Measurements from ENCODE around the gene RALGPS1.
"Not testable (repeated sequence)": the region's sequence is repeated elsewhere in the genome, so short reads cannot be mapped to it uniquely, and the experiment has no call there.

Gene RALGPS1

GRCh38 chr9:127166651-127167524 is 252.3 kb downstream of the RALGPS1 start:
- no peak for TF ChIP-seq CTBP1 (IDR thresholded peaks at IDR 0.05; ENCODE audit: borderline replicate concordance)
- no peak for TF ChIP-seq FOXM1 (IDR thresholded peaks at IDR 0.05; ENCODE audit: borderline replicate concordance)
- TF ChIP-seq ZNF384 (IDR thresholded peaks at IDR 0.05): no peak
- TF ChIP-seq BHLHE40 (IDR thresholded peaks at IDR 0.05; ENCODE audit: borderline replicate concordance): no peak
- no peak for TF ChIP-seq L3MBTL2 (conservative IDR thresholded peaks at IDR 0.05)
- no peak for TF ChIP-seq SP1 (IDR thresholded peaks at IDR 0.05)
- no peak for TF ChIP-seq FOXK2 (IDR thresholded peaks at IDR 0.05)
- TF ChIP-seq NFRKB (IDR thresholded peaks at IDR 0.05): no peak
- TF ChIP-seq TARDBP (IDR thresholded peaks at IDR 0.05): no peak
- TF ChIP-seq ELF4 (IDR thresholded peaks at IDR 0.05): no peak
- POLR2A ChIA-PET: no interaction called here
- no peak for DNase-seq (ENCODE audit: extremely low spot score)
- CTCF ChIA-PET: no interaction called here

DNA sequence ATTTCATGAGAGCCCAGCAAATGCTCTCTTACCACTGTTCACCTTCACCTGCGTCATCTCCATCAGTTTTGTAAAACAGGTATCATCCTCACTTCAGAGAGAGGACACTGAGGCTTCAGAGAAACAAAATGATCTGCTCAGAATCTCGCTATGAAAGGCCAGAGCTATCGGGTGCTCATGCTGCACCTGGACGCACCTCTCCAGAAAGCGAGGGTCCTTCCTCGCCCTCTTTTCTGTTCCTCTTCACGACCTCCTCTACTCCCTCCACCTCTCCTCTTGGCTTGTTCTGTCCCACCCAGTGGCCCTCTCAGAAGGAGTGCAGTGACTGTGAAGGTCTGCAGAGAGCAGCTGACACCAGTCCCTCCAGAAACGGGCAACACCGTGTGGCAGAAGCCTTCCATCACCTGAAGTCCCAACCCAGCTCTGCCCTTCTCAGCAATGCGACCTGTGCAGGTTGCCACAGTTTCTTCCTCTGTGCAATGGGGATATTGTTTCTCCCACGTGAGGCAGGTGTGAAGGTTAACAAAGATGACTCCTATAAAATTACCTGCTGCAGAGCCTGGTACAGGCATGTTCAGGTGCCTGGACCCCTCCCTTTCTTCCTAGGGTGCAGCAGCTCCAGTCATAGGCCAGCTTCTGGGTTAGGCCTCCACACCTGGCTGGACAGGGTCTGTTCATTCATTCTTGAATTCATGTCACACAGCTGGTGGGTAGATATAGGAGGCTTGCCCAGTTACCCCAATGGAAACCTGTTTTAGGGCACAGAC is 253.2 kb downstream of the RALGPS1 start:
- ChIA-PET CTCF (no interaction called here), POLR2A (no interaction called here)
- TF ChIP-seq BHLHE40 (IDR thresholded peaks at IDR 0.05; ENCODE audit: borderline replicate concordance) (no peak), FOXA1 (IDR thresholded peaks at IDR 0.05) (no peak), ZNF384 (IDR thresholded peaks at IDR 0.05) (no peak), FOXM1 (IDR thresholded peaks at IDR 0.05; ENCODE audit: borderline replicate concordance) (no peak), SP1 (IDR thresholded peaks at IDR 0.05) (no peak), HDGF (IDR thresholded peaks at IDR 0.05; ENCODE audit: borderline replicate concordance) (no peak), ELF4 (IDR thresholded peaks at IDR 0.05) (no peak), TARDBP (IDR thresholded peaks at IDR 0.05) (no peak), L3MBTL2 (conservative IDR thresholded peaks at IDR 0.05) (no peak), SUZ12 (IDR thresholded peaks at IDR 0.05) (no peak), FOXK2 (IDR thresholded peaks at IDR 0.05) (no peak), NFRKB (IDR thresholded peaks at IDR 0.05) (no peak), CTBP1 (IDR thresholded peaks at IDR 0.05; ENCODE audit: borderline replicate concordance) (no peak), ARNT (IDR thresholded peaks at IDR 0.05) (no peak), LEF1 (IDR thresholded peaks at IDR 0.05; ENCODE audit: borderline replicate concordance) (no peak)
- TF ChIP-seq, protein P1, sequence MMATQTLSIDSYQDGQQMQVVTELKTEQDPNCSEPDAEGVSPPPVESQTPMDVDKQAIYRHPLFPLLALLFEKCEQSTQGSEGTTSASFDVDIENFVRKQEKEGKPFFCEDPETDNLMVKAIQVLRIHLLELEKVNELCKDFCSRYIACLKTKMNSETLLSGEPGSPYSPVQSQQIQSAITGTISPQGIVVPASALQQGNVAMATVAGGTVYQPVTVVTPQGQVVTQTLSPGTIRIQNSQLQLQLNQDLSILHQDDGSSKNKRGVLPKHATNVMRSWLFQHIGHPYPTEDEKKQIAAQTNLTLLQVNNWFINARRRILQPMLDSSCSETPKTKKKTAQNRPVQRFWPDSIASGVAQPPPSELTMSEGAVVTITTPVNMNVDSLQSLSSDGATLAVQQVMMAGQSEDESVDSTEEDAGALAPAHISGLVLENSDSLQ (IDR thresholded peaks at IDR 0.05): no peak
- DNase-seq (ENCODE audit: extremely low spot score): no peak

DNA sequence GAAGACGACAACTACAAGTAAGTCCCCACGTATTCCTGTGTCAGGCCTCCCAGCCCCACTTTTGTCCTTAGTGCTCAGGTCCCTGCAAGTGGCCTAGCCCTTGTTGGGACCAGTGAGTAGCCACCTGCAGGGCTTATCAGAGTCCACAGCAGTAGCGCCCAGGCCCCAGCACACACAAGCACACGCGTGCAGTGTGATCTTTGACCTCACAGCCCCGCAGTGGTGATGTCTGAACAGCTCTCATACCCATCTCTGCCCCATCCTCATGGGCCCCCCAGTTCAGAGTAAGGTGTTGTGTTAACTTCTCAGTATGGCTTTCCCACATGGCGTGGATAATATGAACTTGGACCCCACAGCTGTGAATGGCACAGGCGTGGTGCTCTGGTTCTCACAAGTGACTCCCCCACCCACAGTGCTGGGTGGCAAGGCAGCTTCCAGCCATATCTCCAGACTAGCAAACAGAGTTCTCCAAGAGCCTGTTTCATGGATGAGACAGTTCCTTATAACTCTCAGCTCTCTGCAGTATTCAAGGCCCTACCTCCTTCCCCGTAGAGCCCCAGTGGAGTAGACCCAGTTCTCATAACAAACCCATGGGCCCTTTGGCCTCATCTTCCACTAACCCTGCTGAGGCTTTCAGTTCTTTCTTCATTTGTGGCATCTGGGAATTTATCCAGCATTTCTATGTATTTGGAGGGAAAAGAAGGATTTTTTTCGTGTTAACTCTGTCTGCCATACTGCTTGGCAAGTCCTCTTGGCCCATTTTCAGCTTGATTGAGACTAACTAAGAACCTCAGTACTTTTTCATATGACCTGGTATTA is 254.4 kb downstream of the RALGPS1 start:
- CTCF ChIA-PET: interaction anchor here (0.6 kb wide), 1 partner anchor 228 kb away, joined by 3 read pairs; no protein-coding TSS in a partner anchor
- no peak for TF ChIP-seq HDGF (IDR thresholded peaks at IDR 0.05; ENCODE audit: borderline replicate concordance)
- no peak for TF ChIP-seq SUZ12 (IDR thresholded peaks at IDR 0.05)
- no peak for DNase-seq (ENCODE audit: extremely low spot score)
- POLR2A ChIA-PET: no interaction called here

DNA sequence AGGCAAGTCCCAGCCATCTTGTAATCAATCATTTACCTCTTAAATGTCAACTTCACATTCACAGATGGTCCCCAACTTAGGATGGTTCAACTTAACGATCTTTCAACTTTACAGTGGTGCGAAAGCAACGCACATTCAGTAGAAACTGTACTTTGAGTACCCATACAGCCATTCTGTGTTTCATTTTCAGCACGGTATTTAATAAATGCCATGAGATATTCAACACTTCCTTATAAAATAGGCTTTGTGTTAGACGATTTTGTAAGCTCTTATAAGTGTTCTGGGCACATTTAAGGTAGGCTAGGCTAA is 254.9 kb downstream of the RALGPS1 start:
- ChIA-PET POLR2A (no interaction called here), CTCF (no interaction called here)
- no peak for DNase-seq (ENCODE audit: extremely low spot score)
- TF ChIP-seq, protein P1 (IDR thresholded peaks at IDR 0.05): peak; percentile 63
- TF ChIP-seq FOXA1 (IDR thresholded peaks at IDR 0.05): no peak

DNA sequence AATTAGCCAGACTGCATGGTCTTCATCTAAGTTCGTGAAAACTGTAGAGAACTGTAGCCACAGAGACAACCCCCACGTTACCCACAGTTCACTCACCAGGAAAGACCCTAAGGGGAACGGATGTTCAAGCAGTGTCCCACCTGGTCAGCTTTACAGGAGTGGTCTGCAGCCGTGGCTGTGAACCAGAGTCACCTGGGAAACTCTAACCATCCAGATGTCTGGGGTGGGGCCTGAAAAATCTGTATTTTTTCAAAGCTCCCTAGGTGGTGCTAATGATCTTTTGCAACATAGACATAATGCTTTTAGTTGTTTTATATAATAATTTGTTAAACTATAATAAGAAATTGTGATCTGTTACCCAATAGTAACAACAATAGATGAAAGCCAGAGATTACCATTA is 255.5 kb downstream of the RALGPS1 start:
- POLR2A ChIA-PET: no interaction called here
- no peak for DNase-seq (ENCODE audit: extremely low spot score)
- CTCF ChIA-PET: interaction anchor here (0.6 kb wide), 1 partner anchor 281 kb away, joined by 3 read pairs; no protein-coding TSS in a partner anchor
- TF ChIP-seq ZNF384 (IDR thresholded peaks at IDR 0.05) (no peak), HDGF (IDR thresholded peaks at IDR 0.05; ENCODE audit: borderline replicate concordance) (no peak), SUZ12 (IDR thresholded peaks at IDR 0.05) (no peak), FOXM1 (IDR thresholded peaks at IDR 0.05; ENCODE audit: borderline replicate concordance) (no peak), FOXA1 (IDR thresholded peaks at IDR 0.05) (no peak), FOXK2 (IDR thresholded peaks at IDR 0.05) (no peak), BHLHE40 (IDR thresholded peaks at IDR 0.05; ENCODE audit: borderline replicate concordance) (no peak), LEF1 (IDR thresholded peaks at IDR 0.05; ENCODE audit: borderline replicate concordance) (no peak), ELF4 (IDR thresholded peaks at IDR 0.05) (no peak), SP1 (IDR thresholded peaks at IDR 0.05) (no peak), ARNT (IDR thresholded peaks at IDR 0.05) (no peak)
- TF ChIP-seq, protein P1 (IDR thresholded peaks at IDR 0.05): no peak

DNA sequence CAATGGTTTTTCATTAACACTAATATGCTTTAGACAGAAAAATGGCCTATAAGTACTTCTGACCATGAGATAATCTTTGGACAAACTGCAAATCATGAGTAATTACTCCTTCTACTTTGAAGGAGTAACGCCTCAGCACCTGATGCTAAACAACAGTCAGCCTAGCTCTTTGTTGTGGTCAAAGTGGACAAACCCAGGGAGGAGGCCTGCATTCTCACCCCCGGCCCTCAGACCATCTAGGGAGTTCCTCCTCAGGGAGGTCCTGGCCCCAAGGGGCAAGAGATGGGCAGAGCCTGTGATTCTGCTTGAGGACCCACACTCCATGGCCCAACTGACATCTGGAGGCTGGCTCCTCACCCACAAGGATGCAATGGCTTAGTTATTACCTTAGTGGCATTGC is 256.1 kb downstream of the RALGPS1 start:
- POLR2A ChIA-PET: no interaction called here
- CTCF ChIA-PET: interaction anchor here (0.6 kb wide), 1 partner anchor 282 kb away, joined by 3 read pairs; no protein-coding TSS in a partner anchor
- no peak for TF ChIP-seq FOXK2 (IDR thresholded peaks at IDR 0.05)
- no peak for TF ChIP-seq TARDBP (IDR thresholded peaks at IDR 0.05)
- TF ChIP-seq, protein P1 (IDR thresholded peaks at IDR 0.05): no peak
- no peak for TF ChIP-seq FOXM1 (IDR thresholded peaks at IDR 0.05; ENCODE audit: borderline replicate concordance)
- TF ChIP-seq SP1 (IDR thresholded peaks at IDR 0.05): no peak
- no peak for TF ChIP-seq BHLHE40 (IDR thresholded peaks at IDR 0.05; ENCODE audit: borderline replicate concordance)
- TF ChIP-seq ARNT (IDR thresholded peaks at IDR 0.05): no peak
- TF ChIP-seq SUZ12 (IDR thresholded peaks at IDR 0.05): no peak
- TF ChIP-seq L3MBTL2 (conservative IDR thresholded peaks at IDR 0.05): no peak
- no peak for TF ChIP-seq HDGF (IDR thresholded peaks at IDR 0.05; ENCODE audit: borderline replicate concordance)
- TF ChIP-seq NFRKB (IDR thresholded peaks at IDR 0.05): no peak
- no peak for TF ChIP-seq CTBP1 (IDR thresholded peaks at IDR 0.05; ENCODE audit: borderline replicate concordance)
- TF ChIP-seq ELF4 (IDR thresholded peaks at IDR 0.05): no peak
- no peak for TF ChIP-seq LEF1 (IDR thresholded peaks at IDR 0.05; ENCODE audit: borderline replicate concordance)
- TF ChIP-seq FOXA1 (IDR thresholded peaks at IDR 0.05): no peak
- TF ChIP-seq ZNF384 (IDR thresholded peaks at IDR 0.05): no peak

DNA sequence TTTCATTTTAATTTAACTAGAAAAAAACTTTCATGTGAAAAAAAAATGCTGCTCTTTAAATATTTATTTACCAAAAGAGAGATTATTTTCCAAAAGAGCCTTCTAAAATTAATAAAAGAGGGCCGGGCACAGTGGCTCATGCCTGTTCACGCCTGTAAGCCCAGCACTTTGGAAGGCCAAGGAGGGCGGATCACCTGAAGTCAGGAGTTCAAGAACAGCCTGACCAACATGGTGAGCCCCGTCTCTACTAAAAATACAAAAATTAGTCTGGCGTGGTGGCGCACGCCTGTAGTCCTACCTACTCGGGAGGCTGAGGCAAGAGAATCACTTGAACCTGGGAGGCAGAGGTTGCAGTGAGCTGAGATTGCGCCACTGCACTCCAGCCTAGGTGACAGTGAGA is 256.8 kb downstream of the RALGPS1 start:
- POLR2A ChIA-PET; DNase-seq (ENCODE audit: extremely low spot score); CTCF ChIA-PET: not testable (repeated sequence)

More for the DNA sequence above, 256.1 kb downstream of the RALGPS1 start:
- no peak for DNase-seq (ENCODE audit: extremely low spot score)

All from HEK293T (cell line).